Esophagus (tissue), 2 donors: Measurements from ENCODE around the gene TRPT1. TPM values are rescaled to one million over a fixed set of nuclear protein-coding genes. Genes with fewer than 3 reads are reported as not detected.

ENCODE experiments used
- H3K27ac ChIP-seq, 2 donors: one replicate each; pipeline ENCODE4 v1.5.1; 2013; ENCODE audit warnings: low read depth in 2 of 2, mild to moderate bottlenecking in 2 of 2, inconsistent platforms in 1 of 2, low read length in 1 of 2, moderate library complexity in 1 of 2
- H3K27me3 ChIP-seq, 2 donors: one replicate each; pipeline ENCODE4 v1.6.1; 2013; ENCODE audit warnings: low read length in 2 of 2, control low read depth in 1 of 2, mild to moderate bottlenecking in 1 of 2; ENCODE audit not compliant: insufficient read depth in 2 of 2, control insufficient read depth in 1 of 2
- H3K36me3 ChIP-seq, 2 donors: one replicate each; pipeline ENCODE4 v1.6.1; 2013; ENCODE audit warnings: low read length in 1 of 2; ENCODE audit not compliant: control insufficient read depth in 2 of 2, insufficient read depth in 2 of 2
- H3K4me1 ChIP-seq, 2 donors: one replicate each; pipeline ENCODE4 v1.6.1; 2013; ENCODE audit warnings: low read length in 1 of 2; ENCODE audit not compliant: control insufficient read depth in 2 of 2, insufficient read depth in 2 of 2
- H3K4me3 ChIP-seq, 2 donors: one replicate each; pipeline ENCODE4 v1.5.1; 2013; ENCODE audit warnings: low read length in 2 of 2, mild to moderate bottlenecking in 2 of 2, low read depth in 1 of 2, moderate library complexity in 1 of 2
- H3K9me3 ChIP-seq, 2 donors: one replicate each; pipeline ENCODE4 v1.6.1; 2013; ENCODE audit warnings: mild to moderate bottlenecking in 2 of 2, low read depth in 1 of 2, low read length in 1 of 2, moderate library complexity in 1 of 2; ENCODE audit not compliant: control insufficient read depth in 2 of 2, insufficient read depth in 1 of 2
- WGBS, 2 donors: extraction: QIAGEN DNeasy Blood & Tissue Kit; methylation state at CpG; one replicate each; pipeline ENCODE4 v1.1.7; 2013; 5-methylcytosine and 5-hydroxymethylcytosine counted together
- polyA plus RNA-seq, 2 donors: library from polyadenylated mRNA; stranded (reverse); fragments of 200-250 nt; gene quantifications; one replicate each; pipeline ENCODE4 v1.2.3, GENCODE V29; 2013
- donor health status: healthy with polysubstance abuse.
- donor health status: Bipolar disorder and iron deficiency.

TRPT1 gene
- 10 to 100 TPM; 44.9 to 61.1 TPM for polyA plus RNA-seq

DNA sequence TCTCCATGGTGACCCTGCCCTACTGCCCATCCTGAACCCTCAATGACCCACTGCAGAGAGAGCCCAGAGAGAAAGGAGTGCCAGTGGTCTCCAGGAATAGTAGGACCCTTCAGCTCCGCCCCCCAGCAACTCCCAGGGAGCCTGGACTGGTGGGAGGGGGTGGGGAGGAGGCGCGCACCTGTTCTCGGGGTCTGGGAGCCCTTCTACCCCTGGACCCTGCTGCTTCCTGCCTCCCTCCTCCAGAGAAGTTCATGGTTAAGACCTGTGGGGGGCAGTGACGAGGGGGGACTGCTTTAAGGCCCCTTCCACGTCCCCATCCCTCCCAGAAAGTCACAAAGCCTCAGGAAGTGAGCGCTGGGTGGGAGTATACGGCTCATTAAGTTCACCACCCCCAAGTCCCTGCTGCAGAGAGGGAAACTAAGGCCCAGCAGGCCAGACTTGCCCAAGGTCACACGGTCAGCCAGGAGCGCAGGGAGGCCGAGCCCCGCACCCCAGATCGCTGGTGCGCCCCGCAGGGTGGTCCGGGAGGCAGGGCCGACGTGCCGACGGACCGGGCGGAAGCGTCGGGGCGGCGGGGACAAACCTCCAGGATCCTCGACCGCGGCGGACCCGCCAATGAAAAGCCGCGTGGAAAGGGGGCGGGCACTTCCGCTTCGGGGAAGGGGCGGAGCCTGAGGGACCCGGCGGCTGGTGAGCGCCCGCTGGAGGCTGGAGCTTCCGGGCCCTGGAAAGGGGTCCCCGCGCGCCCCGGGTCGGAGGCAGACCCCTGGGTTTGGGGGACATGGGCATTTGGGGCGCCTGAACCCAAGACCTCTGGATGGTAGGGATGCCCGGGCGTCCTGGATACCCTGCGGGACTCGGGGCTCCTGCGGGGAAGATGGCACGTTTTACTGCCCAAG, at the start of gene TRPT1, which contains the start of gene NUDT22:
TSS of gene TRPT1 (minus strand) at position 579 of the 899 bp plus-strand sequence. CDS start at position 253, 326 bp downstream.
TSS of gene NUDT22 (plus strand) at position 667 of the 899 bp plus-strand sequence. CDS start 379 bp downstream, outside the sequence.
- WGBS, 2 donors = 0 to 1% methylated on average over 52 to 54 of the region's 54 CpGs

GRCh38 chr11:64275031-64275800, 49.2 kb upstream of the TRPT1 start:
- Histone ChIP-seq H3K9me3 (no peaks in the 10 kb centered on the region), H3K4me3 (no peak overlapping the region), H3K4me1 (peaks cover 0 to 9% of the 10 kb centered on the region in 2 donors), H3K27ac (peak overlapping the region; percentile 48 to 85), H3K36me3 (peaks cover 0 to 13% of the 10 kb centered on the region in 2 donors), H3K27me3 (no peaks in the 10 kb centered on the region)
- WGBS, 2 donors = 90 to 91% methylated on average over 15 of the region's 15 CpGs

More for the DNA sequence above, at the start of gene TRPT1, which contains the start of gene NUDT22:
- Histone ChIP-seq H3K4me3 (peak within 1 kb of the TSS; percentile 69 to 79), H3K9me3 (no peaks in the 10 kb centered on the region), H3K4me1 (peaks cover 9 to 40% of the 10 kb centered on the region in 2 donors), H3K36me3 (peaks cover 0 to 7% of the 10 kb centered on the region in 2 donors), H3K27ac (peak within 1 kb of the TSS; percentile 89 to 94), H3K27me3 (no peaks in the 10 kb centered on the region)

- H3K27ac ChIP-seq = peak overlapping the region; percentile 96
- WGBS, 2 donors = 0% methylated on average over 52 to 58 of the region's 58 CpGs
- H3K9me3 ChIP-seq = no peaks in the 10 kb centered on the region
- H3K4me1 ChIP-seq = peaks cover 4 to 20% of the 10 kb centered on the region in 2 donors
- H3K36me3 ChIP-seq = peaks cover 0 to 20% of the 10 kb centered on the region in 2 donors
- H3K4me3 ChIP-seq = peak overlapping the region; percentile 57 to 58
- H3K27me3 ChIP-seq = no peaks in the 10 kb centered on the region
Measured at GRCh38 chr11:64269540-64270220, 43.7 kb upstream of the TRPT1 start.

GRCh38 chr11:64268893-64269539, 43.0 kb upstream of the TRPT1 start:
- Histone ChIP-seq H3K27ac (peak overlapping the region; percentile 96), H3K4me3 (peak overlapping the region; percentile 57 to 58), H3K36me3 (peaks cover 5 to 22% of the 10 kb centered on the region in 2 donors), H3K4me1 (peaks cover 4 to 20% of the 10 kb centered on the region in 2 donors), H3K27me3 (no peaks in the 10 kb centered on the region), H3K9me3 (no peaks in the 10 kb centered on the region)
- WGBS, 2 donors = 1 to 2% methylated on average over 33 to 34 of the region's 34 CpGs

DNA sequence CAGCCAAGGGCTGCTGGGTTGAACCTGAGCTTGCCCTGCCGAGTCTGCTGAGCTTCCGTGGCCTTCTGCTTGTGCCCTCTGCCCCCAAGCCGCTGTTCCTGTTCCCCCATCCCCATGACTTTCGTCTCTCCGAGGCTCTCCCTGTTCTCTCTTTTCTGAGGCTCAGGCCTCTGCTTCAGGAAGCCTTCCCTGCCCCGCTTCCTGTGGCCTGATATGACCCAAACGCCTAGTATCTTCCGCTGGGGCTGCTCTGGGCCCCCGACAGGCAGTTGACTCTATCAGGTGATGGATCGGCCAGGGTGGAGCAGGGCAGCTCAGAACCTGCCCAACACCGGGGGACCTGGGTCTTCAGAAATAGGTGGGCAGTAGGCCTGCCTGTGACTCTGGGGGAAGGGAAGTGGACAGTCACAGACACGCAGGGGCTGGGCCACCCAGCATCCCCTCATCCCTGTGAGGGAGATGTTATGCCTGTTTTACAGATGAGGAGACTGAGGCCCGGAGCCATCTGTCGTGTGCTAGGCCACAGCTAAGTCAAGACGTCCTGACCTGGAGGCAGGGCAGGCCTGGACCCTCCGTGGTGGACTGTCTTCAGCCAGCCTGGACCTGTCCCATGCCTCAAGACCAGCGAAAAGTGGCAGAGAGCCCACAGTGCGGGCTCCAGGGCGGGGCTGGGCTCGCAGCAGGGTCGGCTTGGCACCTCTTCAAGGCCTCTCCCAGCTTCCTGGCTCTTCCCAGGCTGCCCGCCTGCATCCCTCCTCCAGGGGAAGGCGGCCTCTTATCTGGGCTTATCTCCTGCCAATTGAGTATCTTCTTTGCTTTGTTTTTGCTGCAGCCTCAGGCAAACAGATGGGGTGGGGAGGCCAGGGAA, 42.3 kb upstream of the TRPT1 start:
- Histone ChIP-seq H3K36me3 (peaks cover 5 to 30% of the 10 kb centered on the region in 2 donors), H3K27me3 (no peaks in the 10 kb centered on the region), H3K27ac (peak overlapping the region; percentile 96), H3K4me1 (peaks cover 4 to 20% of the 10 kb centered on the region in 2 donors), H3K4me3 (peak overlapping the region; percentile 57 to 58), H3K9me3 (no peaks in the 10 kb centered on the region)
- WGBS, 2 donors = 34 to 37% methylated on average over 23 of the region's 23 CpGs

GRCh38 chr11:64267207-64267945, 41.4 kb upstream of the TRPT1 start:
- Histone ChIP-seq H3K27ac (peak overlapping the region; percentile 96), H3K36me3 (peaks cover 5 to 39% of the 10 kb centered on the region in 2 donors), H3K4me1 (peaks cover 4 to 20% of the 10 kb centered on the region in 2 donors), H3K9me3 (no peaks in the 10 kb centered on the region), H3K27me3 (no peaks in the 10 kb centered on the region), H3K4me3 (no peak overlapping the region)
- WGBS, 2 donors = 45 to 61% methylated on average over 27 of the region's 27 CpGs

- Histone ChIP-seq H3K36me3 (peaks cover 5 to 49% of the 10 kb centered on the region in 2 donors), H3K9me3 (no peaks in the 10 kb centered on the region), H3K4me3 (no peak overlapping the region), H3K27me3 (no peaks in the 10 kb centered on the region), H3K27ac (peak overlapping the region in 1 of 2 donors; percentile 48), H3K4me1 (peaks cover 4 to 20% of the 10 kb centered on the region in 2 donors)
- WGBS, 2 donors = 81% methylated on average over 15 of the region's 15 CpGs
Measured at GRCh38 chr11:64266339-64266738, 40.4 kb upstream of the TRPT1 start.
